K562 (cell line): Measurements from ENCODE around the gene SMS. TPM values are rescaled to one million over a fixed set of nuclear protein-coding genes. Genes with fewer than 3 reads are reported as not detected.

Experiments
- CHD7 ChIP-seq: fragments of 200-600 bp; sonication (generic); IDR thresholded peaks from one replicate; pipeline ENCODE4 v1.6.1; 2012; ENCODE audit warnings: mild to moderate bottlenecking, low read depth, low read length, inconsistent platforms
- polyA plus RNA-seq, 8 experiments: library from polyadenylated mRNA; depleted of rRNA in 4 of 8; stranded (reverse) in 5 of 8; unstranded in 3 of 8; fragments of >200 nt; fragmentation: Nextera tagmentation in 2 of 8; fragmentation: Illumina TruSeq in 1 of 8; extraction: Ambion mirVana in 2 of 8; extraction: Trizol in 1 of 8; gene quantifications; 2 replicates each; pipeline versions ENCODE4 v1.2.1 to v1.2.3, GENCODE V29; 2011 to 2014; ENCODE audit warnings: inconsistent platforms in 1 of 8, missing spikeins in 1 of 8
- total RNA-seq, 7 experiments: library from RNA; depleted of rRNA in 6 of 7; stranded (reverse); fragments of >200 nt in 6 of 7; fragmentation: Illumina TruSeq in 2 of 7; extraction: Trizol in 2 of 7; gene quantifications; 2 replicates each; pipeline versions ENCODE4 v1.2.1 to v1.2.3, GENCODE V29; 2011 to 2021; ENCODE audit warnings: low replicate concordance in 1 of 7

SMS gene
- total and polyA plus RNA-seq, 9 of the 15 experiments (the other 6 are each of a cell fraction or from before 2014, with no cell fraction given), result 71.1 to 193 (median 152) TPM

DNA sequence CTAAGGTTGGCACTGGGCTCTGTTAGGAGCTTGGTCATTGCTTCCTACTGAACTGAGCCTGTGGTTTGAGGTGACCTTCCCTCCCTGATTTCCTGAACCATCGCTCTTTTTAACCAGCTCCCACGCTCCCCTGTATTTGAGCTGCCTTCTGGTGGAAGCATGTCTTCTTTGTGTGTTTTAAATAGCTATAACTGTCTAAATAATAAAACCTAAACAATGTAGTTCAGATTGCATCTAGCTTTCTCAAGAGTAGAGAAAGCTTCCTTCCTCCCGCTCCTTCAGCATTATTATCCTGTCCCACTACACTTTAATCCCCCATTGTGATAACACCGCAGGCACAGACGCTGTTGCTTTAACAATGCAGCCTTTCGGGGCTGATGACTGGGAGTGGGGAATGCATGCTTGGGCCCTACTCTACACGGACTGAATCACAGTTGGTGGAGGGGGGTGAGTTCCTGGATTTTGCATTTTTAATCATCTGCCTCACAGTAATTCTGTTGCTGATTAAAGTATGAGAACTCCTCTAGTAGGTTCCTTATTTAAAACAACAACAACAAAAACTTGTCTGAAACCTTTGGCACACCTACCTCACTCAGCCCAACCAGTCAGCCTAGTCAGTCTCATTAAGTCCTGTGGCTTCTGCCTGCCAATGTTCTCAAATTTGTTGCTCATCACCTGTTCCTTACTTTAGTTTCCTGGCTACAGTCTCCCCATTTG, 6.6 kb downstream of the SMS start (continued):
- no peak for TF ChIP-seq CHD7
